NCI-H2107 treated with DMSO at 0.1 percent for 48 hours (cell line): ENCODE measurements around the gene ALOX15.
"Not testable (repeated sequence)": the region's sequence is repeated elsewhere in the genome, so short reads cannot be mapped to it uniquely, and the experiment has no call there.

ENCODE experiments used
- DNase-seq: peaks from one replicate; lab custom pipeline; 2025; ENCODE audit not compliant: unreplicated experiment; lab: John Stamatoyannopoulos, UW

Gene ALOX15

GRCh38 chr17:4655933-4656332, 14.5 kb upstream of the ALOX15 start:
- not testable (repeated sequence) for DNase-seq

DNA sequence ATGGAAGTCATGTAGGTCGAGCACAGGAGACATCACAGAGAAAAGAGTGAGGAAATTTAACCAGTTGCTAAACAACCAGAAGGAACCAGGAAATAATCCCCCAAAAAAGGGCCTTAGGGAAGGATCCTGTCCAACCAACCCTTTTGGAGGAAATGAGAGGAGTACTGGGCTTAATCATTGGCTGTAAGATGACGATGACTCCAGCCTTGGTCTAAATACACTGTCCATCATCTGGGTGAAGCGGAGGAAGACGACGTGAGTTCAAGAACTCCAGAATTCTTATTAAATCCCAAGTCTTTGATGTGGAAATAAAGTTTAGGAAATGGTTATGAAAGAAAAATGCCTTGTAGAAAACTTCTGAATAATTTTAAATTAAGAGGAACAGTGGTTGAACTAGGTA, 11.5 kb upstream of the ALOX15 start:
- DNase-seq: no peak

- peak; percentile 10 for DNase-seq
Observed at GRCh38 chr17:4648741-4649140, 7.3 kb upstream of the ALOX15 start.

- no peak for DNase-seq
Observed at GRCh38 chr17:4645642-4646041, 4.2 kb upstream of the ALOX15 start.

- DNase-seq: no peak
Observed at GRCh38 chr17:4643676-4644075, 2.2 kb upstream of the ALOX15 start.

DNA sequence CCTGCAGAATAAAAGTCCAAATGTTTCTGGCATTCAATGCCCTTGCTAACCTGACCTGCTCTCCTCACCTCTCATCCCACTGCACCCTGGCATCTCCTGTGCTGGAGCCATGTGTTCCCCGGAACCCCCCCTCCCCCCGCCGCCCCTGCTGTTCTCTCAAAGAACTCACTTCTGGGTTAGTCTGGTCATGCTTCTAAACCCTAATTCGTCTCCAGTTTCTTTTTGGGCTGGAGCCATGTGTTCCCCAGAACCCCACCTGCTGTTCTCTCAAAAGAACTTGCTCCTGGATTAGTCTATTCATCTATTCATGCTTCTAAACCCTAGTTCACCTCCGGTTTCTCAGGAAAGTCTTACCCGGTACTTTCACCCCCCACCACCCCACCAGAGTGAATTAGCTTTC, 808 bp upstream of the ALOX15 start:
- DNase-seq: no peak

DNA sequence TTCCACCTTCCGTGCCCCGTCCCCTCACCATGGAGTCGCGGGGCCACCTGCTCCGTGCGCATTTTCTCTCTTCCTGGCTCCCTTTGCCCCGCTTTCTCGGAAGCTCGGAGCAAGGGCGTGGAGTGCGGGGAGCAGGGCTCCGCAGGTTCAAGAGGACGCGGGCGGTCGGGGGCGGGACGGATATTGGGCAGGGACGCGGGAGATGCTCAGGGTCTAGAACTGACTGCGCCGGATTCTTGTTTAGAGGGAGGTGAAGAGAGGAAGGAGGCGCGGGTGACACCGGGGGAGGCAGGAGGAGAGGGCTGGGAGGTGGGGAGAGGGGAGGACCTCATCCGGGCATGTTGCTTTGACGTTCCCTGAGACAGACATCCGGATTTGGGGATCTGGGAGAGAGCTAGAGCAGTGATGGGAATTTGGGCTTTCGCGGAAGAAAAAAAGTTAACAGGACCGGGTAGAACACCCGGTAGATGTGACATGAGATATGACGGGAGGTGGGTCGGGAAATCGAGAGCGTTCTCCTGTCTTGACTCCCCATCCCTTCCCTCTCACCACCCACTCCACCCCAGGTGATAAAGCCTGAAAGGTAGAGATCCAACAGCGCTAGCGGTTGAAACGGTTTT, 799 bp downstream of the ALOX15 start:
- not testable (repeated sequence) for DNase-seq

- DNase-seq: not testable (repeated sequence)
Observed at GRCh38 chr17:4639301-4640059, 2.0 kb downstream of the ALOX15 start.

DNA sequence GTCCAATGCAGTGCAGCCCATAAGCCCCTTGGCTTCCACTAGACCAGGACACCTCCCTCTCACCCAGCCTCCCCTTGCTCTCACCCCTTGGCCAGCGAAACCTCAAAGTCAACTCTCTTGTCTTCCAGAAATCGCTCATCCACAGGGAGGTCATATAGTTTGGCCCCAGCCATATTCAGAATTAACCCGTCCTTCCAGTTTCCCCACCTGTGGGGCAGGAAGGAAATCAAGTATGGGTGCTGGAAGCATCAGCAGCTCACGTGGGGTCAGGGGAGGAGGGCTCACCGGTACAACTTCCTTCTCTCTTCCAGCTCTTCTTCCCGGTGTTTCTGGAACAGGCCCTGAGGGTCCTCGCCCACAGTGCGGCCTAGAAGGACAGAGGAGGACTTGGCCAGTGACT, 2.7 kb downstream of the ALOX15 start:
- not testable (repeated sequence) for DNase-seq

- no peak for DNase-seq
Observed at GRCh38 chr17:4636474-4637100, 4.9 kb downstream of the ALOX15 start.

- DNase-seq: no peak
Observed at GRCh38 chr17:4635823-4636375, 5.6 kb downstream of the ALOX15 start.

- DNase-seq: no peak
Observed at GRCh38 chr17:4634976-4635375, 6.5 kb downstream of the ALOX15 start.

GRCh38 chr17:4633643-4634042, 7.8 kb downstream of the ALOX15 start:
- DNase-seq: no peak

GRCh38 chr17:4632581-4632920, 8.9 kb downstream of the ALOX15 start:
- DNase-seq: no peak

DNA sequence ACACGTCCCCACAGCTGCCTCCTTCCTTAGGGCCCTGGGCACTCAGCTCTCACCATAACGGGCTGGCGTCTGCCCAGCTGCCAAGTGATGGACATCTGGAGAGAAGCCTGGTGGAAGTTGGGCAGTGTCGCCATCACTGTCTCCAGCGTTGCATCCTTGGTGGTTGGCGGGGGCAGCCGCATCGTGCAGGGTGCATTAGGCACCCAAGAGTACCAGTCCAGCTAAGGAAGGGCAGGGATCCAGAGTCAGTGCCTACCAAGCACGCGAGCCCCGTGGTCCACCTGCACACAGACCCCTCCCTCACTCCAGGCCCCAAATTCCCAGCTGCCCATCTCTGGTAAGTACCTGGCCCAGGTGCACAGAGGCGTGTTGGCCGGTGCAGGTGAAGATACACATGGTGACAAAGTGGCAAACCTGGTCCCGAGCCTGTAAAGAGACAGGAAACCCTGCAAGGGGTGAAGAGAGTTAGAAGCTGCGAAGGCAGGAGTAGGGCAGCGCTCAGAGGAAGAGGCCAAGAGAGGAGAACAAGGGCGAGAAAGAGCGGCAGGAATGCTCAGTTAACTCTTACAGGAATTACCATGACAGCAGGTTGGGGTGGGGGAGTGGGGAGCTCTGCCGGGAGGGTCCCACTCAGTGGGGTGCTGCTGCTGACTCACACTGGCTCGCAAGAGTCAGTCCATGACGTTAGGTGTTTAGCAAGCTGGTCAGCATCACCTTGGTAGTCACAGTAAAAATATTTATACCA, 9.5 kb downstream of the ALOX15 start:
- no peak for DNase-seq

- DNase-seq: no peak
Observed at GRCh38 chr17:4631431-4631830, 10.0 kb downstream of the ALOX15 start.

- DNase-seq: no peak
Observed at GRCh38 chr17:4626734-4627256, 14.7 kb downstream of the ALOX15 start.

GRCh38 chr17:4625181-4625617, 16.3 kb downstream of the ALOX15 start:
- DNase-seq: peak; percentile 45

DNA sequence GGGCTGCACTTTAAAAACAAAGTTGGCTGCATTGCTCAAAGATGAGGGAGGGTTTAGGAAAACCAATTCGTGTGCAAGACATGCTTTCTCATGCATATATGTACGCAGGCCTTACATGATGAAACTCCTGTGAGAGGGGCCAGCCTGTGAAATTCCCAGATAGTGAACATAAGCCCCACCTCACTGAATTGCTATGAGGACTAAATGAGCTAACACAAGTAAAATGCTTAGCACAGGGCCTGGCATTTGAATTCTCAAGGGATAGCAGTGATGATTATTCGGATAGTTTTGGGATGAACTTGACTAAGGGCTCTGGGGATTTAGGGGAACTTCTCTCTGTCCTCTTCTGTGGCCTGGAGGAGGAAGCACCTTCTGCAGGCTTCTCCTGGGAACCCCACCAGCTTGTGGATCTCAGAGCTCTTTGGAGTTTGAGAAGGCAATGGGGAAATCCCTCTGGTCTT, 17.0 kb downstream of the ALOX15 start:
- DNase-seq: not testable (repeated sequence)

GRCh38 chr17:4623249-4623648, 18.2 kb downstream of the ALOX15 start:
- no peak for DNase-seq

GRCh38 chr17:4622375-4622774, 19.1 kb downstream of the ALOX15 start:
- DNase-seq: no peak
